GM18867 (cell line): ENCODE results near the gene ARHGEF18.
A peak's percentile ranks its signal among the peaks of the same experiment; 100 is the strongest.

ENCODE experiments used
- ATAC-seq: cut with Tn5 transposase; IDR thresholded peaks from one replicate; pipeline ENCODE4 v1.9.1; 2021; ENCODE audit warnings: mild to moderate bottlenecking, moderate library complexity; ENCODE audit not compliant: unreplicated experiment

The ARHGEF18 gene

GRCh38 chr19:7382694-7383093 is 34.0 kb downstream of the ARHGEF18 start:
- ATAC-seq = no peak

GRCh38 chr19:7383284-7383683 is 34.5 kb downstream of the ARHGEF18 start:
- no peak for ATAC-seq

GRCh38 chr19:7385062-7385461 is 36.3 kb downstream of the ARHGEF18 start:
- ATAC-seq = no peak

- ATAC-seq = no peak
These were observed 37.6 kb downstream of the ARHGEF18 start for GRCh38 chr19:7386308-7386707.

- no peak for ATAC-seq
These were observed 38.0 kb downstream of the ARHGEF18 start for GRCh38 chr19:7386769-7387168.

GRCh38 chr19:7391218-7391670 is 42.5 kb downstream of the ARHGEF18 start:
- no peak for ATAC-seq

- ATAC-seq = no peak
These were observed 44.7 kb downstream of the ARHGEF18 start for GRCh38 chr19:7393459-7393858.

- ATAC-seq = no peak
These were observed 45.4 kb downstream of the ARHGEF18 start for GRCh38 chr19:7393939-7394730.

GRCh38 chr19:7394731-7395359 is 46.1 kb downstream of the ARHGEF18 start:
- peak; percentile 69 for ATAC-seq

- ATAC-seq = peak; percentile 24
These were observed 46.8 kb downstream of the ARHGEF18 start for GRCh38 chr19:7395360-7396066.

GRCh38 chr19:7397687-7398086 is 49.0 kb downstream of the ARHGEF18 start:
- ATAC-seq = no peak
